ENCODE measurements around the gene LAMA2. TPM values are rescaled to one million over a fixed set of nuclear protein-coding genes. Genes with fewer than 3 reads are reported as not detected.

LAMA2 gene
- polyA plus RNA-seq, 3 donors: not detected

DNA sequence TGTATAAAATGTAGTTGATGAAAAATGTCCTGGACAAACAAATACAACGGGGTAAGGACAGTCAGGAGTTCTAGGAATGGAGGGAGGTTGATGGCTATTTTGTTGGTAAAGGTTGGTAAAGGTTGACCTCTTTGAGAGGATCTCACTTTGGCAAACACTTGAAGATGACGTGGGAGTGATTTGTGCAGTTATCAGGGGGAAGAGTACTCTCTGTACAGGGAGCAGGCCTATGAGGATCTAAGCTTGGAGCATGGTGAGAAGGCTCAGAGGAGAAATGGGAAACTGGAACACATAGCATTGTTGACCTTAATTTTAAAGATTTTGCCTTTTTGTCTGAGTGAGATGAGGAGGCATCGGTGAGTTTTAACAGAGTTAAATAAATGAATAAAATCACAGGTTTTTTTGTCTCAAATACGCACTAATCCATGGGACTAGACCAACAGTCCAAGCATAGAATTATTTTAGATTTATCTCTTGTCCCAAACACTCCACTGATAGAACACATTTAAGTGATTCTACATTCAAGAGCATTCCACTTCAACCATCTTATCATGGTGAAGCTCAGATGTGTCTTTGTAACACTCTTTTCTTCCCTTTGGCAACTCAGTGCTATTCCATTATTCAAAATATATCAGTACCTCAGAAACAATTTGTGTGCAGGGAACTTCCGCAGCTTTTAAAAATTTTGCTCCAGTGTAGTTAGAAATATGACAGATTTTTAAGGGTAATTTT, 5.7 kb downstream of the LAMA2 start:
- WGBS (ENCODE audit: insufficient coverage): 92% methylated on average over 2 of the region's 5 CpGs
- Mint-ChIP-seq H3K4me3 (no peak overlapping the region), H3K27ac (no peak overlapping the region), H3K9me3 (peaks cover 0 to 3% (median 0%) of the 10 kb centered on the region in 7 donors), H3K4me1 (no peaks in the 10 kb centered on the region), H3K27me3 (ENCODE audit: low read depth in 3 of 3) (peaks cover 0 to 5% (median 0%) of the 10 kb centered on the region in 3 donors), H3K36me3 (no peaks in the 10 kb centered on the region)
- H3K36me3 ChIP-seq (replicated peaks in 1 of 2; ENCODE audit: control insufficient read depth in 1 of 2, insufficient read depth in 2 of 2, low read length in 2 of 2): no peaks in the 10 kb centered on the region
- TF ChIP-seq, protein P1, sequence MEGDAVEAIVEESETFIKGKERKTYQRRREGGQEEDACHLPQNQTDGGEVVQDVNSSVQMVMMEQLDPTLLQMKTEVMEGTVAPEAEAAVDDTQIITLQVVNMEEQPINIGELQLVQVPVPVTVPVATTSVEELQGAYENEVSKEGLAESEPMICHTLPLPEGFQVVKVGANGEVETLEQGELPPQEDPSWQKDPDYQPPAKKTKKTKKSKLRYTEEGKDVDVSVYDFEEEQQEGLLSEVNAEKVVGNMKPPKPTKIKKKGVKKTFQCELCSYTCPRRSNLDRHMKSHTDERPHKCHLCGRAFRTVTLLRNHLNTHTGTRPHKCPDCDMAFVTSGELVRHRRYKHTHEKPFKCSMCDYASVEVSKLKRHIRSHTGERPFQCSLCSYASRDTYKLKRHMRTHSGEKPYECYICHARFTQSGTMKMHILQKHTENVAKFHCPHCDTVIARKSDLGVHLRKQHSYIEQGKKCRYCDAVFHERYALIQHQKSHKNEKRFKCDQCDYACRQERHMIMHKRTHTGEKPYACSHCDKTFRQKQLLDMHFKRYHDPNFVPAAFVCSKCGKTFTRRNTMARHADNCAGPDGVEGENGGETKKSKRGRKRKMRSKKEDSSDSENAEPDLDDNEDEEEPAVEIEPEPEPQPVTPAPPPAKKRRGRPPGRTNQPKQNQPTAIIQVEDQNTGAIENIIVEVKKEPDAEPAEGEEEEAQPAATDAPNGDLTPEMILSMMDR (IDR thresholded peaks at IDR 0.05): no peak
- H3K9me3 ChIP-seq (replicated peaks in 1 of 2; ENCODE audit: control insufficient read depth in 1 of 2, insufficient read depth in 1 of 2, low read length in 2 of 2): no peaks in the 10 kb centered on the region
- H4K20me1 ChIP-seq (ENCODE audit: insufficient read depth, low read length): no peaks in the 10 kb centered on the region
- no peak overlapping the region for H2AFZ ChIP-seq (ENCODE audit: insufficient read depth, low read depth, low read length, poor library complexity, severe bottlenecking)
- no peak for DNase-seq
- intact Hi-C loops (cut with micrococcal nuclease): no loop called here
- H3K4me3 ChIP-seq (replicated peaks in 1 of 3; ENCODE audit: low read depth in 2 of 3, low read length in 3 of 3): no peak overlapping the region
- no peak overlapping the region for H3K9ac ChIP-seq (ENCODE audit: insufficient read depth, low read length, poor library complexity, severe bottlenecking)
- H3K79me2 ChIP-seq (ENCODE audit: insufficient read depth, low read length): no peaks in the 10 kb centered on the region
- no peak overlapping the region for H3K27ac ChIP-seq (ENCODE audit: low read depth in 1 of 2, low read length in 2 of 2)
- peaks cover 0 to 4% of the 10 kb centered on the region in 2 donors for H3K27me3 ChIP-seq (ENCODE audit: control insufficient read depth in 2 of 2, insufficient read depth in 2 of 2, low read length in 2 of 2)
- H3K4me2 ChIP-seq (replicated peaks; ENCODE audit: extremely low read depth, low read length, poor library complexity, severe bottlenecking): no peak overlapping the region
- H3K4me1 ChIP-seq (ENCODE audit: control insufficient read depth in 1 of 2, insufficient read depth in 2 of 2, low read length in 2 of 2): no peaks in the 10 kb centered on the region

DNA sequence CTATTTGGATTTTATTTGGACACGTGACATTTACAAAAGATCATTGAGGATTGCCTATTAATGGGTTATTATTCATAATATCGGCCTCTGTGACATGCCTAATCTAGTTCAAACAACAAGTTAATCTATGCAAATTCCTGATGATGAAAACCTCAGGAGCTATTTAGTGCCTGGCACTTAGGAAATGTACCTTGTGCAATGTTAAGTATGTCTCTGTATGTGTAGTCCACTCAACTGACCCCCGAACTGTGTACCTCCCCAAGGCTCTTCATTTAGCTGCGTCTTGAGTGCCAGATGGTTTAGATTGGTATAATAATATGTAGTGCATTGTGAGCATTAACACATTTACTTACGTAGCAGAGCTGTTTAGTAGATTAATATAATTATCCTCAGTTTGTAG, 6.9 kb downstream of the LAMA2 start:
- H3K36me3 ChIP-seq (replicated peaks in 1 of 2; ENCODE audit: control insufficient read depth in 1 of 2, insufficient read depth in 2 of 2, low read length in 2 of 2): no peaks in the 10 kb centered on the region
- Mint-ChIP-seq H3K4me1 (no peaks in the 10 kb centered on the region), H3K4me3 (no peak overlapping the region), H3K27me3 (ENCODE audit: low read depth in 3 of 3) (no peaks in the 10 kb centered on the region), H3K36me3 (no peaks in the 10 kb centered on the region), H3K27ac (no peak overlapping the region), H3K9me3 (peaks cover 0 to 3% (median 0%) of the 10 kb centered on the region in 7 donors)
- WGBS (ENCODE audit: insufficient coverage): 100% methylated on average over 1 of the region's 5 CpGs
- DNase-seq: no peak
- H3K27me3 ChIP-seq (ENCODE audit: control insufficient read depth in 2 of 2, insufficient read depth in 2 of 2, low read length in 2 of 2): no peaks in the 10 kb centered on the region
- no peaks in the 10 kb centered on the region for H3K79me2 ChIP-seq (ENCODE audit: insufficient read depth, low read length)
- H3K4me1 ChIP-seq (ENCODE audit: control insufficient read depth in 1 of 2, insufficient read depth in 2 of 2, low read length in 2 of 2): no peaks in the 10 kb centered on the region
- intact Hi-C loops (cut with micrococcal nuclease): no loop called here
- H3K9me3 ChIP-seq (replicated peaks in 1 of 2; ENCODE audit: control insufficient read depth in 1 of 2, insufficient read depth in 1 of 2, low read length in 2 of 2): no peaks in the 10 kb centered on the region
- no peak overlapping the region for H3K27ac ChIP-seq (ENCODE audit: low read depth in 1 of 2, low read length in 2 of 2)
- H3K9ac ChIP-seq (ENCODE audit: insufficient read depth, low read length, poor library complexity, severe bottlenecking): no peak overlapping the region
- no peak overlapping the region for H3K4me3 ChIP-seq (replicated peaks in 1 of 3; ENCODE audit: low read depth in 2 of 3, low read length in 3 of 3)
- no peak overlapping the region for H2AFZ ChIP-seq (ENCODE audit: insufficient read depth, low read depth, low read length, poor library complexity, severe bottlenecking)
- TF ChIP-seq, protein P1 (IDR thresholded peaks at IDR 0.05): no peak
- no peaks in the 10 kb centered on the region for H4K20me1 ChIP-seq (ENCODE audit: insufficient read depth, low read length)
- H3K4me2 ChIP-seq (replicated peaks; ENCODE audit: extremely low read depth, low read length, poor library complexity, severe bottlenecking): no peak overlapping the region
